Umbilical cord (tissue), 2 donors: Measurements from ENCODE around the gene LCMT1. TPM values are rescaled to one million over a fixed set of nuclear protein-coding genes. Genes with fewer than 3 reads are reported as not detected.
A peak's percentile ranks its signal among the peaks of the same experiment; 100 is the strongest.

Experiments used
- DNase-seq: peaks from one replicate; pipeline ENCODE4 v3.0.0-alpha.2; 2015; ENCODE audit warnings: low spot score
- total RNA-seq: library from RNA; depleted of rRNA; stranded (reverse); fragments of >200 nt; gene quantifications from one replicate; pipeline ENCODE4 v1.2.3, GENCODE V29; 2014; ENCODE audit warnings: low replicate concordance; ENCODE audit not compliant: insufficient read depth

LCMT1 gene
- total RNA-seq, 1 donor from 2014 or later = 64.0 TPM

- DNase-seq = no peak
Observed at GRCh38 chr16:25194273-25194878, 82.8 kb downstream of the LCMT1 start.

- no peak for DNase-seq
Observed at GRCh38 chr16:25198021-25198420, 86.5 kb downstream of the LCMT1 start.

GRCh38 chr16:25199457-25199856 lies 87.9 kb downstream of the LCMT1 start:
- no peak for DNase-seq

GRCh38 chr16:25210758-25211157 lies 99.2 kb downstream of the LCMT1 start:
- no peak for DNase-seq

GRCh38 chr16:25212636-25213035 lies 101.1 kb downstream of the LCMT1 start:
- no peak for DNase-seq

- DNase-seq = peak; percentile 73
Observed at GRCh38 chr16:25213709-25214397, 102.3 kb downstream of the LCMT1 start.

GRCh38 chr16:25217112-25217511 lies 105.6 kb downstream of the LCMT1 start:
- DNase-seq = no peak

- no peak for DNase-seq
Observed at GRCh38 chr16:25217921-25218320, 106.4 kb downstream of the LCMT1 start.

GRCh38 chr16:25219070-25219737 lies 107.7 kb downstream of the LCMT1 start:
- DNase-seq = no peak

- DNase-seq = no peak
Observed at GRCh38 chr16:25222959-25223358, 111.4 kb downstream of the LCMT1 start.

- no peak for DNase-seq
Observed at GRCh38 chr16:25223964-25224363, 112.4 kb downstream of the LCMT1 start.

- peak; percentile 20 for DNase-seq
Observed at GRCh38 chr16:25224731-25225319, 113.3 kb downstream of the LCMT1 start.

Other genes starting within 250 kb of the LCMT1 start
- gene ARHGAP17, start 96.4 kb upstream of the LCMT1 start, total RNA-seq = 33.0 TPM
- gene AQP8, start 105.2 kb downstream of the LCMT1 start, total RNA-seq = not detected
- gene ZKSCAN2, start 146.1 kb downstream of the LCMT1 start, total RNA-seq = 8.4 TPM